ENCODE data around the gene PRTG.

GRCh38 chr15:55658886-55659285 is 84.1 kb downstream of the PRTG start:
- no peak for TF ChIP-seq CTCF (IDR thresholded peaks at IDR 0.05)
- TF ChIP-seq EP300 (IDR thresholded peaks at IDR 0.05) = no peak
- TF ChIP-seq POLR2A (IDR thresholded peaks at IDR 0.05) = no peak
